Measurements from ENCODE around the gene KPNA4. TPM values are rescaled to one million over a fixed set of nuclear protein-coding genes. Genes with fewer than 3 reads are reported as not detected.
"Not testable (repeated sequence)": the region's sequence is repeated elsewhere in the genome, so short reads cannot be mapped to it uniquely, and the experiment has no call there.

KPNA4 gene
- total RNA-seq, 1 donor from 2014 or later: 61.5 TPM

- Mint-ChIP-seq H3K4me3 (ENCODE audit: unreplicated experiment) (no peak overlapping the region), H3K9me3 (ENCODE audit: unreplicated experiment) (peaks cover 2% of the 10 kb centered on the region), H3K27me3 (ENCODE audit: unreplicated experiment) (no peaks in the 10 kb centered on the region), H3K36me3 (ENCODE audit: unreplicated experiment) (peaks cover 4% of the 10 kb centered on the region), H3K4me1 (ENCODE audit: low read depth, unreplicated experiment) (no peaks in the 10 kb centered on the region), H3K27ac (ENCODE audit: unreplicated experiment) (no peak overlapping the region)
- TF ChIP-seq CTCF (IDR thresholded peaks at IDR 0.05; ENCODE audit: partially characterized antibody, unreplicated experiment): no peak
- no peak for DNase-seq
These were observed 9.3 kb upstream of the KPNA4 start for GRCh38 chr3:160574636-160575035.

GRCh38 chr3:160573955-160574525 lies 8.7 kb upstream of the KPNA4 start:
- not testable (repeated sequence) for H3K36me3 Mint-ChIP-seq (ENCODE audit: unreplicated experiment); H3K9me3 Mint-ChIP-seq (ENCODE audit: unreplicated experiment); H3K4me3 Mint-ChIP-seq (ENCODE audit: unreplicated experiment); H3K27me3 Mint-ChIP-seq (ENCODE audit: unreplicated experiment); DNase-seq; H3K4me1 Mint-ChIP-seq (ENCODE audit: low read depth, unreplicated experiment); H3K27ac Mint-ChIP-seq (ENCODE audit: unreplicated experiment)

- peaks cover 4% of the 10 kb centered on the region for H3K36me3 Mint-ChIP-seq (ENCODE audit: unreplicated experiment)
- peaks cover 8% of the 10 kb centered on the region for H3K4me1 Mint-ChIP-seq (ENCODE audit: low read depth, unreplicated experiment)
- H3K27me3 Mint-ChIP-seq (ENCODE audit: unreplicated experiment): peaks cover 4% of the 10 kb centered on the region
- H3K9me3 Mint-ChIP-seq (ENCODE audit: unreplicated experiment): peaks cover 9% of the 10 kb centered on the region
- H3K4me3 Mint-ChIP-seq (ENCODE audit: unreplicated experiment): no peak overlapping the region
- no peak for TF ChIP-seq CTCF (IDR thresholded peaks at IDR 0.05; ENCODE audit: partially characterized antibody, unreplicated experiment)
- DNase-seq: no peak
- H3K27ac Mint-ChIP-seq (ENCODE audit: unreplicated experiment): no peak overlapping the region
These were observed 4.7 kb upstream of the KPNA4 start for GRCh38 chr3:160569894-160570652.

- TF ChIP-seq CTCF (IDR thresholded peaks at IDR 0.05; ENCODE audit: partially characterized antibody, unreplicated experiment): no peak
- no peak for DNase-seq
- peaks cover 8% of the 10 kb centered on the region for H3K27me3 Mint-ChIP-seq (ENCODE audit: unreplicated experiment)
These were observed 3.6 kb upstream of the KPNA4 start for GRCh38 chr3:160568989-160569388.

GRCh38 chr3:160567774-160568173 lies 2.4 kb upstream of the KPNA4 start:
- peaks cover 10% of the 10 kb centered on the region for H3K27me3 Mint-ChIP-seq (ENCODE audit: unreplicated experiment)
- no peak for TF ChIP-seq CTCF (IDR thresholded peaks at IDR 0.05; ENCODE audit: partially characterized antibody, unreplicated experiment)
- no peak for DNase-seq
- H3K4me1 Mint-ChIP-seq (ENCODE audit: low read depth, unreplicated experiment): peaks cover 12% of the 10 kb centered on the region
- no peak overlapping the region for H3K4me3 Mint-ChIP-seq (ENCODE audit: unreplicated experiment)
- H3K36me3 Mint-ChIP-seq (ENCODE audit: unreplicated experiment): peaks cover 2% of the 10 kb centered on the region
- H3K27ac Mint-ChIP-seq (ENCODE audit: unreplicated experiment): no peak overlapping the region
- peaks cover 14% of the 10 kb centered on the region for H3K9me3 Mint-ChIP-seq (ENCODE audit: unreplicated experiment)

More at GRCh38 chr3:160568989-160569388, 3.6 kb upstream of the KPNA4 start:
- no peak overlapping the region for H3K4me3 Mint-ChIP-seq (ENCODE audit: unreplicated experiment)
- no peak overlapping the region for H3K27ac Mint-ChIP-seq (ENCODE audit: unreplicated experiment)
- H3K4me1 Mint-ChIP-seq (ENCODE audit: low read depth, unreplicated experiment): peaks cover 8% of the 10 kb centered on the region
- peaks cover 4% of the 10 kb centered on the region for H3K36me3 Mint-ChIP-seq (ENCODE audit: unreplicated experiment)
- H3K9me3 Mint-ChIP-seq (ENCODE audit: unreplicated experiment): peaks cover 13% of the 10 kb centered on the region

All from glutamatergic neuron (in vitro differentiated cells).